ENCODE results near the gene GIT2.

The GIT2 gene

DNA sequence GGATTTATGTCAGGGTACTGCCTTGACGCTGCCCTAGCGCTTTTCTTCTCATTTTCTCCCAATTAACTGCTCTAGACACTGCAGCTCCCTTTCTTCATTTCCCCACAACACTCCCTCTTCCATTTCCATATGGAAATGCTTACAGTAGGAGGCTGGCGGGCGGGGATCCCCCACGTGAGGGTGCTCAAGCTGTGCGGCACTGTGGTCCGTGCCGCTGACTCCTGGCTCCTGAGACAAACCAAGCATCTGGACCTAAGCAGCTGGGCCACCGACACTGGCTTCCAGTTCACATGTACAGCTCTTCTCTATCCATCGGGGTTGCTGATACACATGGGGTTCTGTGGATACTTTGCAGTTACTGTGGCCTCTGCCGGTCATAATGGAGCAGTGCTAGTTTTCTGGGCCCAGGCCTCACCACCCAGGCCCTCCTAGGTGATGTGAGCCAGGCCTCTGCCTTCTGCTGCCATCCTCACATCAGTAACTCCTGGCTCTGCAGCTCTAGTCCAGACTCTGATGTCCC, 75.8 kb downstream of the GIT2 start:
- no peak for DNase-seq (ENCODE audit: low read depth, low spot score)
- no peaks in the 10 kb centered on the region for H3K9me3 ChIP-seq (ENCODE audit: low read depth, low read length)
- TF ChIP-seq POLR2AphosphoS5 (IDR thresholded peaks at IDR 0.05; ENCODE audit: borderline replicate concordance, low read depth, low read length) (no peak), FOXP2 (optimal IDR thresholded peaks at IDR 0.05; ENCODE audit: control extremely low read depth, extremely low read length, insufficient read depth) (no peak), EZH2 (IDR thresholded peaks at IDR 0.05) (no peak)
- no peak overlapping the region for H3K27ac ChIP-seq
- H3K36me3 ChIP-seq (ENCODE audit: insufficient read depth, low read length): peaks cover 27% of the 10 kb centered on the region
- H3K9ac ChIP-seq (ENCODE audit: insufficient read length): no peak overlapping the region
- no peak overlapping the region for H3K4me3 ChIP-seq

DNA sequence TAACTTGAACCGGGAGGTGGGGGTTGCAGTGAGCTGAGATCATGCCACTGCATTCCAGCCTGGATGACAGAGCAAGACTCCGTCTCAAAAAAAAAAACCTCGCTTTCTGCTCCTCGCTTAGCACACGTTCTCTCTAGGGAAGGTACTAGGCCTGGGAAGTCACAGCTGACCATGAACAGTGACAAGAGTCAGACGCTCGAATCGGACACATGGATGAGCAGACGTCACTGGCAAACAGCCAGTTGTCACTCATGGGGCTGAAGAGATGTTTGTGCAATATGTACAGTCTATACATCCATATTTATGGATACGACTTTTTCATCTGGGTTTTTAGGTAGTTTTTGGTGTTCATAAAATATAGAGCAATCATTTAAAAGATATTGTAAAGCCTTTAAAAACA, 76.7 kb downstream of the GIT2 start:
- no peak overlapping the region for H3K4me3 ChIP-seq
- H3K27ac ChIP-seq: no peak overlapping the region
- no peak overlapping the region for H3K9ac ChIP-seq (ENCODE audit: insufficient read length)
- TF ChIP-seq EZH2 (IDR thresholded peaks at IDR 0.05): no peak
- peaks cover 36% of the 10 kb centered on the region for H3K36me3 ChIP-seq (ENCODE audit: insufficient read depth, low read length)
- no peak for DNase-seq (ENCODE audit: low read depth, low spot score)
- no peaks in the 10 kb centered on the region for H3K9me3 ChIP-seq (ENCODE audit: low read depth, low read length)

DNA sequence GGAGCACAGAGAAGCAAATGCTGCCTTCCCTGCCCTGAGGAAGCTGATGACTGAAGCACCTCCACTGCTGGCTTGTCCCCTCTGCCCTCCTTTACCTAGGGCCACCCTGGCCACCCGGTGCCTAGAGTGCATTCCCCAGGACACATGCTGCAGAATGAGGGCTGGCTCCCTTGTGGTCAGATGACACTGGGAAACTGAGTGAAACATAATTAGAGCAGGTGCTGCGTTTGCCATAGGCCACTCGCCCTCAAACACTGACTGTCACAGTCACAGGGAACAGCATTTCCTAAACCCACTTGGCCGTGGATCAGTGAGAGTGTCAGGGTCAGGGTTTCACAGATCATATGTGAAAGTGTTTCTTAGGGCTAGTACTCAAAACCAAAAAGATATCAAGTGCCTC, 80.1 kb downstream of the GIT2 start:
- TF ChIP-seq POLR2AphosphoS5 (IDR thresholded peaks at IDR 0.05; ENCODE audit: borderline replicate concordance, low read depth, low read length) (no peak), EZH2 (IDR thresholded peaks at IDR 0.05) (no peak), FOXP2 (optimal IDR thresholded peaks at IDR 0.05; ENCODE audit: control extremely low read depth, extremely low read length, insufficient read depth) (no peak)
- Histone ChIP-seq H3K9me3 (ENCODE audit: low read depth, low read length) (no peaks in the 10 kb centered on the region), H3K27ac (no peak overlapping the region), H3K9ac (ENCODE audit: insufficient read length) (no peak overlapping the region), H3K4me3 (no peak overlapping the region), H3K36me3 (ENCODE audit: insufficient read depth, low read length) (peaks cover 38% of the 10 kb centered on the region)
- no peak for DNase-seq (ENCODE audit: low read depth, low spot score)

DNA sequence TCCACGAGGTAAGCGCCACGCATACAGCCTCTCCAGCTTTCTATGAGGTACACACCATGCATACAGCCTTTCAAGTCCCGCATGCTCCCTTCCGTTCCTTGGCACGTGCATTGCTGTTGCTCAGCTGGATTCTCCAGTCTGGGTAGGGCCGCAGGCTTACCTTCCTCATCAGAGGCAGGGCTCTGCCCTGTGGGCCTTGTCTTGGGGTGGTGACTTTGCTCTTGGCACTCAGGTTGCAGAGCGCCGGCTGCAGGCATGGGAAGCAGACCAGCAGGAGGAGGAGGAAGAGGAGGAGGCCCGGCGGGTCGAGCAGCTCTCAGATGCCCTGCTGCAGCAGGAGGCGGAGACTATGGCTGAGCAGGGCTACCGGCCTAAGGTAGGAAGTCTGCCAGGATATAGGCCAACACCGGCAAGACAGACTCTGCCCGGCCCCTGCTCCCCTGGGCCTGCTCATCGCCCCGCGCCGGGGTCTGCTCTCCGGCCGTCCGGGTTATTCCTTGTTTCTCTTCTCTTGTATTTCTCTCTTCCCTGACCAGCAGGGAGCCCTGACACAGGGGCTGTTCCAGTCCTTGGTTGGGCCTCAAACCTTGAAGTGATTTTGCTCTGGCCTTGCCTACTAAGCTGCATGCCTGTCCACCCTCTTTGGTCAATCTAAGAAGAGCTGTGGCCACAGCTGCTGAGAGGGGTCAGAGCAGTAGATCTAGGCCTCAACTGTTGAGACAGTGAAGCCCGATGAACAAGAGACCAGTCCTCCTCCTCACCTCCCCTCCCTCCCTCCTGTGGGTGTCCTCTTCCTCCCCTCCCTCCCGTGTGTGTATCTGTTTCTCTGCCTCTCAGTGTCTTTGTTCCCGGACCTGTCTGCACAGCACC, 80.8 kb downstream of the GIT2 start:
- Histone ChIP-seq H3K9ac (ENCODE audit: insufficient read length) (no peak overlapping the region), H3K27ac (no peak overlapping the region), H3K9me3 (ENCODE audit: low read depth, low read length) (no peaks in the 10 kb centered on the region), H3K36me3 (ENCODE audit: insufficient read depth, low read length) (peaks cover 42% of the 10 kb centered on the region), H3K4me3 (no peak overlapping the region)
- DNase-seq (ENCODE audit: low read depth, low spot score): no peak
- TF ChIP-seq POLR2AphosphoS5 (IDR thresholded peaks at IDR 0.05; ENCODE audit: borderline replicate concordance, low read depth, low read length): no peak
- TF ChIP-seq EZH2 (IDR thresholded peaks at IDR 0.05): no peak
- TF ChIP-seq FOXP2 (optimal IDR thresholded peaks at IDR 0.05; ENCODE audit: control extremely low read depth, extremely low read length, insufficient read depth): no peak

DNA sequence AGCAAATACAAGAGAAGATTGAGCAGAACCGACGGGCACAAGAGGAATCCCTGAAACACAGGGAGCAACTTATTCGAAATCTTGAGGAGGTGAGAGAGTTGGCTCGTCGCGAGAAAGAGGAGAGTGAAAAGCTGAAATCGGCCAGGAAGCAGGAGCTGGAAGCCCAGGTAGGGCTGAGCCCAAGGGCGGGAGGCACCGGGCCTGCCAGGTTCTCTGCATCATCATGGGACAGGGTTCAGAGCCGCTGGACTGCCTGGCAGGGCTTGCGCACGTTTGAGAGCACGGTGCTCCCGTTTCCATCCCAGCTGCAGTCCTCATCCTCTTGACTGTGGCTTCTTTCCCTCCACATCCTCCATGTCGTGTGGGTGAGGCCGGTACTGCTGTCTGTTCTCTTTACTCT, 81.7 kb downstream of the GIT2 start:
- TF ChIP-seq FOXP2 (optimal IDR thresholded peaks at IDR 0.05; ENCODE audit: control extremely low read depth, extremely low read length, insufficient read depth) (no peak), EZH2 (IDR thresholded peaks at IDR 0.05) (no peak), POLR2AphosphoS5 (IDR thresholded peaks at IDR 0.05; ENCODE audit: borderline replicate concordance, low read depth, low read length) (no peak)
- no peak overlapping the region for H3K27ac ChIP-seq
- peaks cover 42% of the 10 kb centered on the region for H3K36me3 ChIP-seq (ENCODE audit: insufficient read depth, low read length)
- DNase-seq (ENCODE audit: low read depth, low spot score): no peak
- no peaks in the 10 kb centered on the region for H3K9me3 ChIP-seq (ENCODE audit: low read depth, low read length)
- H3K9ac ChIP-seq (ENCODE audit: insufficient read length): no peak overlapping the region
- no peak overlapping the region for H3K4me3 ChIP-seq

DNA sequence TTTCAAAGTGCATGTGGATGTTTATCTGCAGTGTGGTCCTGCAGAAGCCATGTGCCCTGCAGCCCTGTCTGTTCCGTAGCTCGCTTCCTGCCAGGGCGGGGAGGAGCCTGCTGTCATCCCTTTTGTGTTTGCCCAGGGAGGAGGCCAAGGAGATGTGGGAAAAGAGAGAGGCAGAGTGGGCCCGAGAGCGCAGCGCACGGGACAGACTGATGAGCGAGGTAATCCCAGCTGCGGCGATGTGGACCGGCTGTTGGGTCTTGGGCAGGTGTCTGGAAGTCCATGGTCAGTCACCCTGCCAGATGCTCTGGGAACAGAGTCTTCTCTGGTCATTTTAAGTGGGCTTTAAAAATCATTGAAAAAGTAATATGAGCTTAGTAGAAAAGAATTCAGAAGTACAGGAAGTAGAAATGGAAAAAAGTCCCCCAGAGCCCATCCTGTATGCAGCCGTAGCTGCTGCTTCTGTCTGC, 83.3 kb downstream of the GIT2 start:
- Histone ChIP-seq H3K27ac (no peak overlapping the region), H3K9ac (ENCODE audit: insufficient read length) (no peak overlapping the region), H3K36me3 (ENCODE audit: insufficient read depth, low read length) (peaks cover 51% of the 10 kb centered on the region), H3K4me3 (no peak overlapping the region), H3K9me3 (ENCODE audit: low read depth, low read length) (no peaks in the 10 kb centered on the region)
- no peak for DNase-seq (ENCODE audit: low read depth, low spot score)
- TF ChIP-seq EZH2 (IDR thresholded peaks at IDR 0.05) (no peak), FOXP2 (optimal IDR thresholded peaks at IDR 0.05; ENCODE audit: control extremely low read depth, extremely low read length, insufficient read depth) (no peak), POLR2AphosphoS5 (IDR thresholded peaks at IDR 0.05; ENCODE audit: borderline replicate concordance, low read depth, low read length) (no peak)

DNA sequence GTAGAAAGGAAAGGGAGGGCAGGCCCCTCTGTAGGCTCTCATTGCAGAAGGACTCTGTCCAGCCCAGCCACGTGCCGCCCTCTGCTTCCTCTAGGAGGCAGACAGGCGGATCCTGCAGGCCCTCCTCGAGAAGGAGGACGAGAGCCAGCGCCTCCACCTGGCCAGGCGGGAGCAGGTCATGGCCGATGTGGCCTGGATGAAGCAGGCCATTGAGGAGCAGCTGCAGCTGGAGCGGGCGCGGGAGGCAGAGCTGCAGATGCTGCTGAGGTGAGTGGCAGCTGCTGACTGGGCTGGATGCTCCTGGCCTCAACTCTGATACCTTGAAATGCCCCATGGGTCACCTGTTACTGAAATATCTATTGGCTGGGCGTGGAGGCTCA, 85.2 kb downstream of the GIT2 start:
- Histone ChIP-seq H3K36me3 (ENCODE audit: insufficient read depth, low read length) (peaks cover 50% of the 10 kb centered on the region), H3K9me3 (ENCODE audit: low read depth, low read length) (no peaks in the 10 kb centered on the region), H3K9ac (ENCODE audit: insufficient read length) (no peak overlapping the region), H3K27ac (no peak overlapping the region), H3K4me3 (no peak overlapping the region)
- TF ChIP-seq FOXP2 (optimal IDR thresholded peaks at IDR 0.05; ENCODE audit: control extremely low read depth, extremely low read length, insufficient read depth) (no peak), POLR2AphosphoS5 (IDR thresholded peaks at IDR 0.05; ENCODE audit: borderline replicate concordance, low read depth, low read length) (no peak)
- DNase-seq (ENCODE audit: low read depth, low spot score): no peak

DNA sequence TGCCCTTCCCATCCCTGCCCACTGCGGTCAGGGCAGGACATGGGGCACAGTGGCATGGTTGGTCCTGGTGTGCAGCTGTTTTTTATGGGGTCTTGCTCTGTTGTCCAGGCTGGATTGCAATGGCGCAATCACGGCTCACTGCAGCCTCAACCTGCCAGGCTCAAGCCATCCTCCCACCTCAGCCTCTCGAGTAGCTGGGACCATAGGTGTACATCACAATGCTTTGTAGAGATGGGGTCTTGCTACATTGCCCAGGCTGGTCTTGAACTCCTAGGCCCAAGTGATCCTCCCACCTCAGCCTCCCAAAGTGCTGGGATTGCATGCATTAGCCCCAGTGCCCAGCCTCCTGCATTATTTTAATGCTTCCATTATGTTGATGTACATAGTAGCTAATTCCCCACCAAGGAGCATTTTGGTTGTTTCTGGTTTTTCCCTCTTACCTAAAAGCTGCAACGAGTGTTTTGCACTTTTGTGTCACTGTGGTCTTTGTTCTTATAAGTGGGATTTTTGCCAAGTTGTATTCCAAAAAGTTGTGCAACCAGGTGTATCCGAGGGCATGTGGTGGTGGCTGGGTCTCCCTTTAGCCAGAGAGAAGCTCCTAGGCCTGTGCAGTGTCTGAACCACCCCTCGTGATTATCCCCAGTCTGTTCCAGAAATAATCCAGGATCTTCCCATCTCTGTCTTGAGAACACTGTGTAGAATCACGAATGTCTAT, 85.8 kb downstream of the GIT2 start:
- Histone ChIP-seq H3K9me3 (ENCODE audit: low read depth, low read length) (no peaks in the 10 kb centered on the region), H3K9ac (ENCODE audit: insufficient read length) (no peak overlapping the region), H3K27ac (no peak overlapping the region), H3K36me3 (ENCODE audit: insufficient read depth, low read length) (peaks cover 49% of the 10 kb centered on the region), H3K4me3 (no peak overlapping the region)
- no peak for DNase-seq (ENCODE audit: low read depth, low spot score)
- TF ChIP-seq EZH2 (IDR thresholded peaks at IDR 0.05) (no peak), FOXP2 (optimal IDR thresholded peaks at IDR 0.05; ENCODE audit: control extremely low read depth, extremely low read length, insufficient read depth) (no peak), POLR2AphosphoS5 (IDR thresholded peaks at IDR 0.05; ENCODE audit: borderline replicate concordance, low read depth, low read length) (no peak)
